ENCODE results near the gene CARM1.

- no peak for TF ChIP-seq GATA2 (IDR thresholded peaks at IDR 0.05; ENCODE audit: low read depth, low read length)
- TF ChIP-seq GATA3 (IDR thresholded peaks at IDR 0.05; ENCODE audit: low read depth, low read length): no peak
Measured at GRCh38 chr19:10898633-10899032, 27.3 kb downstream of the CARM1 start.
